Measurements from ENCODE around the gene LYPD4. TPM values are rescaled to one million over a fixed set of nuclear protein-coding genes. Genes with fewer than 3 reads are reported as not detected.

Gene LYPD4
- polyA plus RNA-seq, 1 experiment = not detected

GRCh38 chr19:41871573-41872383 lies 27.3 kb upstream of the LYPD4 start:
- TF ChIP-seq, protein P1, sequence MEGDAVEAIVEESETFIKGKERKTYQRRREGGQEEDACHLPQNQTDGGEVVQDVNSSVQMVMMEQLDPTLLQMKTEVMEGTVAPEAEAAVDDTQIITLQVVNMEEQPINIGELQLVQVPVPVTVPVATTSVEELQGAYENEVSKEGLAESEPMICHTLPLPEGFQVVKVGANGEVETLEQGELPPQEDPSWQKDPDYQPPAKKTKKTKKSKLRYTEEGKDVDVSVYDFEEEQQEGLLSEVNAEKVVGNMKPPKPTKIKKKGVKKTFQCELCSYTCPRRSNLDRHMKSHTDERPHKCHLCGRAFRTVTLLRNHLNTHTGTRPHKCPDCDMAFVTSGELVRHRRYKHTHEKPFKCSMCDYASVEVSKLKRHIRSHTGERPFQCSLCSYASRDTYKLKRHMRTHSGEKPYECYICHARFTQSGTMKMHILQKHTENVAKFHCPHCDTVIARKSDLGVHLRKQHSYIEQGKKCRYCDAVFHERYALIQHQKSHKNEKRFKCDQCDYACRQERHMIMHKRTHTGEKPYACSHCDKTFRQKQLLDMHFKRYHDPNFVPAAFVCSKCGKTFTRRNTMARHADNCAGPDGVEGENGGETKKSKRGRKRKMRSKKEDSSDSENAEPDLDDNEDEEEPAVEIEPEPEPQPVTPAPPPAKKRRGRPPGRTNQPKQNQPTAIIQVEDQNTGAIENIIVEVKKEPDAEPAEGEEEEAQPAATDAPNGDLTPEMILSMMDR (IDR thresholded peaks at IDR 0.05; ENCODE audit: insufficient read depth, low read depth, low read length) = no peak
- CTCF ChIA-PET = interaction anchor here (0.9 to 1.9 kb wide), 6 partner anchors 7 to 87 kb away, joined by 3 to 8 read pairs (median 4); partner anchors contain the start of gene RABAC1
- Histone ChIP-seq H3K4me3 (ENCODE audit: low read depth, low read length) (no peak overlapping the region), H3K27me3 (ENCODE audit: control insufficient read depth, insufficient read depth, low read length) (no peaks in the 10 kb centered on the region), H3K36me3 (ENCODE audit: control insufficient read depth, insufficient read depth, low read length) (peaks cover 32% of the 10 kb centered on the region)
- POLR2A ChIA-PET = interaction anchor here (1.2 kb wide), 1 partner anchor 11 kb away, joined by 4 read pairs; no protein-coding TSS in a partner anchor
- DNase-seq (ENCODE audit: low read depth) = no peak

DNA sequence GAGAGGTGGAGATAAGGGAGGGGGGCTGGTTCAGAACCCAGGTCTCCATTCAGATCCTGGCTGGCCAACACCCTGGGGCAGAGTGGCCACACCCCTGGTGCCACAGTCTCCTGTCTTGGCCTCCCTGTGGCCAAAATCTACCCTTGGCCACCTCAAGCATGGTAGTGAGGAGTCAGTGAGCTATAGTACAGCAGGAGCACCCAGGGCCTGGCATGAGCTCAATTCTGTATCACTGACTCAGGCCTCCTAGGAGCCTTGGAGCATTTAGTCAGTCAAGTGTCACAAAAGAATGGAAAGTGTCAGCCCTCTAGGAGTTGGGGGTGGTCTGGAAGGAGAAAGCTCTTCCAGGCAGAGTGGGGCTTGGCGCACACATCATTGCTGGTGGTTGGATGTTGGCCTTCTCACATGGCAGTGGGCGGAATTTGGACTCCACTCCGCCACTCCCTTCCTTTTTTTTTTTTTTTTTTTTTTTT lies 26.0 kb upstream of the LYPD4 start:
- ChIA-PET CTCF (interaction anchor here (1.9 to 2.6 kb wide), 2 partner anchors 10 to 82 kb away, joined by 4 to 7 read pairs; partner anchors contain the start of gene RPS19), POLR2A (interaction anchor here (0.5 kb wide), 2 partner anchors 11 to 73 kb away, joined by 3 to 14 read pairs; no protein-coding TSS in a partner anchor)
- Histone ChIP-seq H3K27me3 (ENCODE audit: control insufficient read depth, insufficient read depth, low read length) (no peaks in the 10 kb centered on the region), H3K4me3 (ENCODE audit: low read depth, low read length) (no peak overlapping the region), H3K36me3 (ENCODE audit: control insufficient read depth, insufficient read depth, low read length) (peaks cover 36% of the 10 kb centered on the region)
- DNase-seq (ENCODE audit: low read depth) = no peak
- TF ChIP-seq, protein P1 (IDR thresholded peaks at IDR 0.05; ENCODE audit: insufficient read depth, low read depth, low read length) = no peak

GRCh38 chr19:41869374-41869955 lies 25.0 kb upstream of the LYPD4 start:
- no peak for DNase-seq (ENCODE audit: low read depth)
- no peaks in the 10 kb centered on the region for H3K27me3 ChIP-seq (ENCODE audit: control insufficient read depth, insufficient read depth, low read length)
- ChIA-PET POLR2A (no interaction called here), CTCF (interaction anchor here (1.5 to 2.6 kb wide), 2 partner anchors 9 to 11 kb away, joined by 3 to 7 read pairs; partner anchors contain the start of gene RPS19)
- H3K36me3 ChIP-seq (ENCODE audit: control insufficient read depth, insufficient read depth, low read length) = peaks cover 42% of the 10 kb centered on the region
- H3K4me3 ChIP-seq (ENCODE audit: low read depth, low read length) = no peak overlapping the region
- TF ChIP-seq, protein P1 (IDR thresholded peaks at IDR 0.05; ENCODE audit: insufficient read depth, low read depth, low read length) = no peak

GRCh38 chr19:41868989-41869300 lies 24.5 kb upstream of the LYPD4 start:
- CTCF ChIA-PET = interaction anchor here (0.9 to 2.6 kb wide), 3 partner anchors 9 to 13 kb away, joined by 3 to 7 read pairs (median 4); partner anchors contain the start of gene RPS19
- Histone ChIP-seq H3K27me3 (ENCODE audit: control insufficient read depth, insufficient read depth, low read length) (no peaks in the 10 kb centered on the region), H3K36me3 (ENCODE audit: control insufficient read depth, insufficient read depth, low read length) (peaks cover 47% of the 10 kb centered on the region), H3K4me3 (ENCODE audit: low read depth, low read length) (no peak overlapping the region)
- POLR2A ChIA-PET = no interaction called here
- DNase-seq (ENCODE audit: low read depth) = no peak
- TF ChIP-seq, protein P1 (IDR thresholded peaks at IDR 0.05; ENCODE audit: insufficient read depth, low read depth, low read length) = no peak
